ENCODE measurements around the gene GET3. TPM values are rescaled to one million over a fixed set of nuclear protein-coding genes. Genes with fewer than 3 reads are reported as not detected.

The GET3 gene
- polyA plus RNA-seq, 1 of the 3 experiments (the other 2 are of a cell fraction) = 264 TPM

- Histone ChIP-seq H3K9ac (peak overlapping the region; percentile 68; the same call in 1 of the 2 replicates), H3K4me1 (ENCODE audit: control insufficient read depth in 1 of 2, insufficient read depth in 2 of 2, low read depth in 1 of 2, low read length in 1 of 2) (peaks cover 47 to 68% of the 10 kb centered on the region in 2 experiments), H4K20me1 (ENCODE audit: insufficient read depth) (no peaks in the 10 kb centered on the region), H3K79me2 (ENCODE audit: insufficient read depth) (no peaks in the 10 kb centered on the region), H2AFZ (ENCODE audit: low read depth) (no peak overlapping the region), H3K4me3 (ENCODE audit: low read depth in 2 of 2, low read length in 1 of 2) (no peak overlapping the region), H3K9me3 (no peaks in the 10 kb centered on the region), H3K9me2 (no peaks in the 10 kb centered on the region), H3K4me2 (peak overlapping the region; percentile 91; the same call in 1 of the 2 replicates), H3K27ac (ENCODE audit: low read depth in 2 of 2, low read length in 1 of 2) (peak overlapping the region; percentile 97 to 98), H3K27me3 (ENCODE audit: insufficient read depth) (no peaks in the 10 kb centered on the region), H3K36me3 (replicated peaks in 1 of 2; ENCODE audit: control insufficient read depth in 1 of 2, insufficient read depth in 2 of 2, low read length in 1 of 2) (no peaks in the 10 kb centered on the region), H3F3A (replicated peaks; ENCODE audit: insufficient read depth) (peaks cover 67% of the 10 kb centered on the region)
- 28% methylated on average over 7 of the region's 19 CpGs for WGBS (ENCODE audit: low lambda C conversion rate)
- no peak for DNase-seq
- POLR2A ChIA-PET = interaction anchor here (0.5 to 0.8 kb wide), 2 partner anchors 9 to 484 kb away, joined by 3 to 4 read pairs; no protein-coding TSS in a partner anchor
- TF ChIP-seq GABPA (IDR thresholded peaks at IDR 0.05; ENCODE audit: low read depth) (no peak), GATA2 (CRISPR knock-in tag; IDR thresholded peaks at IDR 0.05) (no peak), ZBTB33 (IDR thresholded peaks at IDR 0.05; ENCODE audit: borderline replicate concordance, low read depth) (no peak), MXI1 (IDR thresholded peaks at IDR 0.05; ENCODE audit: low read depth, low read length) (no peak), ELF1 (IDR thresholded peaks at IDR 0.05) (no peak), PBX3 (IDR thresholded peaks at IDR 0.05) (no peak), RXRA (IDR thresholded peaks at IDR 0.05; ENCODE audit: borderline replicate concordance, low read depth) (no peak), TAF1 (IDR thresholded peaks at IDR 0.05; ENCODE audit: borderline replicate concordance, low read depth, low read length) (no peak), RCOR1 (IDR thresholded peaks at IDR 0.05; ENCODE audit: low read length) (no peak), CHD2 (IDR thresholded peaks at IDR 0.05; ENCODE audit: low read length, partially characterized antibody) (no peak), YY1 (IDR thresholded peaks at IDR 0.05; ENCODE audit: low read depth) (no peak), NRF1 (IDR thresholded peaks at IDR 0.05; ENCODE audit: low read depth, low read length) (no peak), TEAD4 (IDR thresholded peaks at IDR 0.05; ENCODE audit: borderline replicate concordance, insufficient read depth) (no peak), NFIC (IDR thresholded peaks at IDR 0.05; ENCODE audit: borderline replicate concordance) (no peak), FOSL2 (IDR thresholded peaks at IDR 0.05; ENCODE audit: borderline replicate concordance, low read depth) (no peak), RAD21 (IDR thresholded peaks at IDR 0.05; ENCODE audit: low read length) (no peak)
- TF ChIP-seq, protein P1, sequence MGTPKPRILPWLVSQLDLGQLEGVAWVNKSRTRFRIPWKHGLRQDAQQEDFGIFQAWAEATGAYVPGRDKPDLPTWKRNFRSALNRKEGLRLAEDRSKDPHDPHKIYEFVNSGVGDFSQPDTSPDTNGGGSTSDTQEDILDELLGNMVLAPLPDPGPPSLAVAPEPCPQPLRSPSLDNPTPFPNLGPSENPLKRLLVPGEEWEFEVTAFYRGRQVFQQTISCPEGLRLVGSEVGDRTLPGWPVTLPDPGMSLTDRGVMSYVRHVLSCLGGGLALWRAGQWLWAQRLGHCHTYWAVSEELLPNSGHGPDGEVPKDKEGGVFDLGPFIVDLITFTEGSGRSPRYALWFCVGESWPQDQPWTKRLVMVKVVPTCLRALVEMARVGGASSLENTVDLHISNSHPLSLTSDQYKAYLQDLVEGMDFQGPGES (IDR thresholded peaks at IDR 0.05; ENCODE audit: low read depth, low read length) = no peak
- TF ChIP-seq, protein P2, sequence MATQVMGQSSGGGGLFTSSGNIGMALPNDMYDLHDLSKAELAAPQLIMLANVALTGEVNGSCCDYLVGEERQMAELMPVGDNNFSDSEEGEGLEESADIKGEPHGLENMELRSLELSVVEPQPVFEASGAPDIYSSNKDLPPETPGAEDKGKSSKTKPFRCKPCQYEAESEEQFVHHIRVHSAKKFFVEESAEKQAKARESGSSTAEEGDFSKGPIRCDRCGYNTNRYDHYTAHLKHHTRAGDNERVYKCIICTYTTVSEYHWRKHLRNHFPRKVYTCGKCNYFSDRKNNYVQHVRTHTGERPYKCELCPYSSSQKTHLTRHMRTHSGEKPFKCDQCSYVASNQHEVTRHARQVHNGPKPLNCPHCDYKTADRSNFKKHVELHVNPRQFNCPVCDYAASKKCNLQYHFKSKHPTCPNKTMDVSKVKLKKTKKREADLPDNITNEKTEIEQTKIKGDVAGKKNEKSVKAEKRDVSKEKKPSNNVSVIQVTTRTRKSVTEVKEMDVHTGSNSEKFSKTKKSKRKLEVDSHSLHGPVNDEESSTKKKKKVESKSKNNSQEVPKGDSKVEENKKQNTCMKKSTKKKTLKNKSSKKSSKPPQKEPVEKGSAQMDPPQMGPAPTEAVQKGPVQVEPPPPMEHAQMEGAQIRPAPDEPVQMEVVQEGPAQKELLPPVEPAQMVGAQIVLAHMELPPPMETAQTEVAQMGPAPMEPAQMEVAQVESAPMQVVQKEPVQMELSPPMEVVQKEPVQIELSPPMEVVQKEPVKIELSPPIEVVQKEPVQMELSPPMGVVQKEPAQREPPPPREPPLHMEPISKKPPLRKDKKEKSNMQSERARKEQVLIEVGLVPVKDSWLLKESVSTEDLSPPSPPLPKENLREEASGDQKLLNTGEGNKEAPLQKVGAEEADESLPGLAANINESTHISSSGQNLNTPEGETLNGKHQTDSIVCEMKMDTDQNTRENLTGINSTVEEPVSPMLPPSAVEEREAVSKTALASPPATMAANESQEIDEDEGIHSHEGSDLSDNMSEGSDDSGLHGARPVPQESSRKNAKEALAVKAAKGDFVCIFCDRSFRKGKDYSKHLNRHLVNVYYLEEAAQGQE (IDR thresholded peaks at IDR 0.05; ENCODE audit: low read depth, low read length) = no peak
- TF ChIP-seq, protein P3, sequence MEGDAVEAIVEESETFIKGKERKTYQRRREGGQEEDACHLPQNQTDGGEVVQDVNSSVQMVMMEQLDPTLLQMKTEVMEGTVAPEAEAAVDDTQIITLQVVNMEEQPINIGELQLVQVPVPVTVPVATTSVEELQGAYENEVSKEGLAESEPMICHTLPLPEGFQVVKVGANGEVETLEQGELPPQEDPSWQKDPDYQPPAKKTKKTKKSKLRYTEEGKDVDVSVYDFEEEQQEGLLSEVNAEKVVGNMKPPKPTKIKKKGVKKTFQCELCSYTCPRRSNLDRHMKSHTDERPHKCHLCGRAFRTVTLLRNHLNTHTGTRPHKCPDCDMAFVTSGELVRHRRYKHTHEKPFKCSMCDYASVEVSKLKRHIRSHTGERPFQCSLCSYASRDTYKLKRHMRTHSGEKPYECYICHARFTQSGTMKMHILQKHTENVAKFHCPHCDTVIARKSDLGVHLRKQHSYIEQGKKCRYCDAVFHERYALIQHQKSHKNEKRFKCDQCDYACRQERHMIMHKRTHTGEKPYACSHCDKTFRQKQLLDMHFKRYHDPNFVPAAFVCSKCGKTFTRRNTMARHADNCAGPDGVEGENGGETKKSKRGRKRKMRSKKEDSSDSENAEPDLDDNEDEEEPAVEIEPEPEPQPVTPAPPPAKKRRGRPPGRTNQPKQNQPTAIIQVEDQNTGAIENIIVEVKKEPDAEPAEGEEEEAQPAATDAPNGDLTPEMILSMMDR (IDR thresholded peaks at IDR 0.05) = no peak
- TF ChIP-seq, protein P4, sequence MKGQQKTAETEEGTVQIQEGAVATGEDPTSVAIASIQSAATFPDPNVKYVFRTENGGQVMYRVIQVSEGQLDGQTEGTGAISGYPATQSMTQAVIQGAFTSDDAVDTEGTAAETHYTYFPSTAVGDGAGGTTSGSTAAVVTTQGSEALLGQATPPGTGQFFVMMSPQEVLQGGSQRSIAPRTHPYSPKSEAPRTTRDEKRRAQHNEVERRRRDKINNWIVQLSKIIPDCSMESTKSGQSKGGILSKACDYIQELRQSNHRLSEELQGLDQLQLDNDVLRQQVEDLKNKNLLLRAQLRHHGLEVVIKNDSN (IDR thresholded peaks at IDR 0.05; ENCODE audit: borderline replicate concordance, low read depth) = no peak
- CTCF ChIA-PET = interaction anchor here (1.9 to 12.1 kb wide), 2 partner anchors 13 to 26 kb away, joined by 9 to 447 read pairs; partner anchors contain the start of genes JUNB, PRDX2 and THSD8
Observed at GRCh38 chr19:12783849-12784393, 46.6 kb downstream of the GET3 start.
